ENCODE data around the gene INSIG2.
A peak's percentile ranks its signal among the peaks of the same experiment; 100 is the strongest.

The INSIG2 gene

GRCh38 chr2:118053681-118054080 is 34.6 kb upstream of the INSIG2 start:
- TF ChIP-seq CTCF (IDR thresholded peaks at IDR 0.05; ENCODE audit: extremely low read depth, missing control alignments): no peak
- DNase-seq (ENCODE audit: low spot score): no peak

- no peak for DNase-seq (ENCODE audit: low spot score)
- TF ChIP-seq CTCF (IDR thresholded peaks at IDR 0.05; ENCODE audit: extremely low read depth, missing control alignments): no peak
Measured at GRCh38 chr2:118054213-118055008, 33.9 kb upstream of the INSIG2 start.

- DNase-seq (ENCODE audit: low spot score): peak; percentile 48
- no peak for TF ChIP-seq CTCF (IDR thresholded peaks at IDR 0.05; ENCODE audit: extremely low read depth, missing control alignments)
Measured at GRCh38 chr2:118055512-118056164, 32.6 kb upstream of the INSIG2 start.

GRCh38 chr2:118056165-118056534 is 32.1 kb upstream of the INSIG2 start:
- no peak for TF ChIP-seq CTCF (IDR thresholded peaks at IDR 0.05; ENCODE audit: extremely low read depth, missing control alignments)
- peak; percentile 35 for DNase-seq (ENCODE audit: low spot score)

- no peak for DNase-seq (ENCODE audit: low spot score)
- TF ChIP-seq CTCF (IDR thresholded peaks at IDR 0.05; ENCODE audit: extremely low read depth, missing control alignments): no peak
Measured at GRCh38 chr2:118056801-118057200, 31.5 kb upstream of the INSIG2 start.

- no peak for TF ChIP-seq CTCF (IDR thresholded peaks at IDR 0.05; ENCODE audit: extremely low read depth, missing control alignments)
- no peak for DNase-seq (ENCODE audit: low spot score)
Measured at GRCh38 chr2:118058951-118059350, 29.3 kb upstream of the INSIG2 start.

- no peak for TF ChIP-seq CTCF (IDR thresholded peaks at IDR 0.05; ENCODE audit: extremely low read depth, missing control alignments)
- DNase-seq (ENCODE audit: low spot score): no peak
Measured at GRCh38 chr2:118059919-118060478, 28.3 kb upstream of the INSIG2 start.

Data from GM20000 (cell line).